ENCODE measurements around the gene C3orf20. TPM values are rescaled to one million over a fixed set of nuclear protein-coding genes. Genes with fewer than 3 reads are reported as not detected.

C3orf20 gene
- total RNA-seq, 1 experiment from 2014 or later, result not detected

DNA sequence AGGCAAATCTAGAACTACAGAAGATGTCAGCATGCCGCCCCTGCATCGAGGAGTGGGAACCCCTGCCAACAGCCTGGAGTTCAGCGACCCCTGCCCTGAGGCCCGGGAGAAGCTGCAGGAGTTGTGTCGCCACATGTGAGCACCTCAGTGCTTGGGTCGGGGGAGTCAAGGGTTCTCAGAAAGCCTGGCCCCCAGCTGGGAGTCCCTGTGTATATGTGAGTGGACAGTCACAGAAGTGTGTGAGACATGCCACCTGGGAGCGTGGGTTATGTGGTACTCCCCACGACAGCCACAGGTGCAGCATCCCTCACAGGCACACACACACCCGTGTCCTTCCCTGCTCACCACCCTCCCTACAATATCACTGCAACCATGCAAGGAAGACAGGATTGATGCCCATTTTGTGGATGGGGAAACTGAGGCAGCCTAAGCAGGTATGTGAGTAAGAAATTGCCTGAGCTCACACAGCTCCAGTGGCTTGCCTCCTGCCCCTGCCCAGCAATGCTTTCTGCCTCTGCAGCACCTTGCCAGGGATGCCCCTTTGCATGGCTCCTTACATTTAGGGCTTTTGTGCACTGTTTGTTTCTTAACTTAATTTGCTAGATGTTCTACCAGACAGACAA is 28.3 kb downstream of the C3orf20 start:
- BruUV-seq (replicated peaks), result no TSS peak
- Histone ChIP-seq H3K27me3 (ENCODE audit: control insufficient read depth, insufficient read depth, low read length) (no peaks in the 10 kb centered on the region), H3K4me3 (ENCODE audit: low read depth in 2 of 2, low read length in 2 of 2) (no peak overlapping the region), H3K9me3 (ENCODE audit: control insufficient read depth, insufficient read depth, low read depth, low read length) (no peaks in the 10 kb centered on the region), H3K4me1 (ENCODE audit: control insufficient read depth, insufficient read depth, low read length) (no peaks in the 10 kb centered on the region), H3K27ac (ENCODE audit: low read length) (no peak overlapping the region), H3K36me3 (ENCODE audit: control insufficient read depth, insufficient read depth, low read length) (no peaks in the 10 kb centered on the region)
- no peak for TF ChIP-seq POLR2AphosphoS5 (IDR thresholded peaks at IDR 0.05; ENCODE audit: low read depth, low read length)
- TF ChIP-seq SIN3A (IDR thresholded peaks at IDR 0.05; ENCODE audit: borderline replicate concordance, insufficient read depth, low read depth, low read length), result no peak
- no peak for TF ChIP-seq TCF7L2 (IDR thresholded peaks at IDR 0.05; ENCODE audit: low read depth, low read length)
- DNase-seq (ENCODE audit: low read depth, low spot score), result no peak
- in situ Hi-C loops (cut with HindIII; ENCODE audit: low pct_unique_long_range_greater_than_20kb, low sequenced_read_pairs), result no loop called here
- POLR2A ChIA-PET, result no interaction called here
- CTCF ChIA-PET, result no interaction called here
- intact Hi-C loops (cut with micrococcal nuclease; ENCODE audit: unreplicated experiment), result no loop called here
- ATAC-seq, result no peak

DNA sequence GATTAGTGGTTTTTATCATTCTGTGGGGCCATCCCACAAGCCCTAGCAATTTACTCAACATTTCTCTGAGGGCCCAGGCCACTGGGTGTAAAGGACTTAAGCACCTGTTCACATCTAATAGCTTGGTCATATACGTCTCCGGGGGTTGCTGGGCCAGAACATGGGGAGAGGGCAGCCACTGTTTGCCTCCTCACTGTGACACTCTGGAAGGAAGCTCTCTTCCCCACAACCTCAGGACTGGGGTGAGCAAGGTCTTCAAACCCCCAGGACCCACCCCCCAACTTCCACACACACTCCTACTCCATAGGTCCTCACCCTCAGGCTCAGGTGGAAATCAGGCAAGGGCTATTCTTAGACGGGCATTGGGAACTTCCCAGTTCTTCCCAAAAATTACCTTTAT is 28.9 kb downstream of the C3orf20 start:
- H3K4me1 ChIP-seq (ENCODE audit: control insufficient read depth, insufficient read depth, low read length), result no peaks in the 10 kb centered on the region

More for the DNA sequence above, 28.9 kb downstream of the C3orf20 start:
- TF ChIP-seq SIN3A (IDR thresholded peaks at IDR 0.05; ENCODE audit: borderline replicate concordance, insufficient read depth, low read depth, low read length) (no peak), POLR2AphosphoS5 (IDR thresholded peaks at IDR 0.05; ENCODE audit: low read depth, low read length) (no peak), CTCF (IDR thresholded peaks at IDR 0.05) (no peak), TCF7L2 (IDR thresholded peaks at IDR 0.05; ENCODE audit: low read depth, low read length) (no peak)
- TF ChIP-seq, protein P1, sequence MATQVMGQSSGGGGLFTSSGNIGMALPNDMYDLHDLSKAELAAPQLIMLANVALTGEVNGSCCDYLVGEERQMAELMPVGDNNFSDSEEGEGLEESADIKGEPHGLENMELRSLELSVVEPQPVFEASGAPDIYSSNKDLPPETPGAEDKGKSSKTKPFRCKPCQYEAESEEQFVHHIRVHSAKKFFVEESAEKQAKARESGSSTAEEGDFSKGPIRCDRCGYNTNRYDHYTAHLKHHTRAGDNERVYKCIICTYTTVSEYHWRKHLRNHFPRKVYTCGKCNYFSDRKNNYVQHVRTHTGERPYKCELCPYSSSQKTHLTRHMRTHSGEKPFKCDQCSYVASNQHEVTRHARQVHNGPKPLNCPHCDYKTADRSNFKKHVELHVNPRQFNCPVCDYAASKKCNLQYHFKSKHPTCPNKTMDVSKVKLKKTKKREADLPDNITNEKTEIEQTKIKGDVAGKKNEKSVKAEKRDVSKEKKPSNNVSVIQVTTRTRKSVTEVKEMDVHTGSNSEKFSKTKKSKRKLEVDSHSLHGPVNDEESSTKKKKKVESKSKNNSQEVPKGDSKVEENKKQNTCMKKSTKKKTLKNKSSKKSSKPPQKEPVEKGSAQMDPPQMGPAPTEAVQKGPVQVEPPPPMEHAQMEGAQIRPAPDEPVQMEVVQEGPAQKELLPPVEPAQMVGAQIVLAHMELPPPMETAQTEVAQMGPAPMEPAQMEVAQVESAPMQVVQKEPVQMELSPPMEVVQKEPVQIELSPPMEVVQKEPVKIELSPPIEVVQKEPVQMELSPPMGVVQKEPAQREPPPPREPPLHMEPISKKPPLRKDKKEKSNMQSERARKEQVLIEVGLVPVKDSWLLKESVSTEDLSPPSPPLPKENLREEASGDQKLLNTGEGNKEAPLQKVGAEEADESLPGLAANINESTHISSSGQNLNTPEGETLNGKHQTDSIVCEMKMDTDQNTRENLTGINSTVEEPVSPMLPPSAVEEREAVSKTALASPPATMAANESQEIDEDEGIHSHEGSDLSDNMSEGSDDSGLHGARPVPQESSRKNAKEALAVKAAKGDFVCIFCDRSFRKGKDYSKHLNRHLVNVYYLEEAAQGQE (IDR thresholded peaks at IDR 0.05; ENCODE audit: insufficient read depth in 1 of 2, low read depth in 2 of 2, low read length in 1 of 2), result no peak
- POLR2A ChIA-PET, result no interaction called here
- CTCF ChIA-PET, result no interaction called here
- in situ Hi-C loops (cut with HindIII; ENCODE audit: low pct_unique_long_range_greater_than_20kb, low sequenced_read_pairs) (no loop called here), intact Hi-C loops (cut with micrococcal nuclease; ENCODE audit: unreplicated experiment) (no loop called here)
- Histone ChIP-seq H3K9me3 (ENCODE audit: control insufficient read depth, insufficient read depth, low read depth, low read length) (no peaks in the 10 kb centered on the region), H3K4me3 (ENCODE audit: low read depth in 2 of 2, low read length in 2 of 2) (no peak overlapping the region), H3K27me3 (ENCODE audit: control insufficient read depth, insufficient read depth, low read length) (no peaks in the 10 kb centered on the region), H3K36me3 (ENCODE audit: control insufficient read depth, insufficient read depth, low read length) (no peaks in the 10 kb centered on the region), H3K27ac (ENCODE audit: low read length) (no peak overlapping the region)
- no peak for DNase-seq (ENCODE audit: low read depth, low spot score)
- ATAC-seq, result no peak
- BruUV-seq (replicated peaks), result no TSS peak
